HepG2 (cell line): ENCODE results near the gene COX7A2L. TPM values are rescaled to one million over a fixed set of nuclear protein-coding genes. Genes with fewer than 3 reads are reported as not detected.
A peak's percentile ranks its signal among the peaks of the same experiment; 100 is the strongest.

Experiments used
- GATA4 ChIP-seq: sonication (generic); IDR thresholded peaks from 2 replicates; pipeline ENCODE4 v1.6.1; 2016; ENCODE audit warnings: antibody characterized with exemption, low read depth, borderline replicate concordance
- KDM5B ChIP-seq: sonication (generic); formaldehyde crosslinking; IDR thresholded peaks from 2 replicates; pipeline ENCODE4 v1.4.0; 2020; ENCODE audit warnings: missing genetic modification reagents, mild to moderate bottlenecking, borderline replicate concordance
- MTF1 ChIP-seq: sonication (generic); formaldehyde crosslinking; IDR thresholded peaks from 2 replicates; pipeline ENCODE4 v1.5.0; 2020; ENCODE audit warnings: missing genetic modification reagents
- NFE2L2 ChIP-seq: fragments of 150-350 bp; IDR thresholded peaks from 2 replicates; pipeline ENCODE4 v1.6.1; 2014; ENCODE audit warnings: low read length
- NFIB ChIP-seq: sonication (generic); formaldehyde crosslinking; IDR thresholded peaks from 2 replicates; pipeline ENCODE4 v1.9.0; 2021; ENCODE audit warnings: missing genetic modification reagents, mild to moderate bottlenecking, borderline replicate concordance
- PHF5A ChIP-seq: IDR thresholded peaks from one replicate; pipeline ENCODE4 v1.6.1; 2018; ENCODE audit warnings: low read depth, missing genetic modification reagents; ENCODE audit not compliant: unreplicated experiment
- RXRA ChIP-seq: sonication (generic); formaldehyde crosslinking; IDR thresholded peaks from 2 replicates; pipeline ENCODE4 v1.5.1; 2020; ENCODE audit warnings: missing genetic modification reagents
- SALL1 ChIP-seq: sonication (generic); formaldehyde crosslinking; IDR thresholded peaks from 2 replicates; pipeline ENCODE4 v1.8.0; 2022; ENCODE audit warnings: mild to moderate bottlenecking, missing genetic modification reagents
- SP5 ChIP-seq: IDR thresholded peaks from 2 replicates; pipeline ENCODE4 v1.6.1; 2016; ENCODE audit warnings: low read depth, borderline replicate concordance
- ZNF121 ChIP-seq: sonication (generic); formaldehyde crosslinking; IDR thresholded peaks from 2 replicates; pipeline ENCODE4 v1.5.0; 2020; ENCODE audit warnings: mild to moderate bottlenecking, missing genetic modification reagents
- ZNF253 ChIP-seq: sonication (generic); formaldehyde crosslinking; IDR thresholded peaks from 2 replicates; pipeline ENCODE4 v1.8.0; 2022; ENCODE audit warnings: mild to moderate bottlenecking, missing genetic modification reagents, borderline replicate concordance
- ZNF547 ChIP-seq: sonication (generic); formaldehyde crosslinking; IDR thresholded peaks from 2 replicates; pipeline ENCODE4 v1.5.1; 2020; ENCODE audit warnings: mild to moderate bottlenecking, missing genetic modification reagents
- ZNF549 ChIP-seq: sonication (generic); formaldehyde crosslinking; IDR thresholded peaks from 2 replicates; pipeline ENCODE4 v1.5.0; 2020; ENCODE audit warnings: missing genetic modification reagents
- ZNF589 ChIP-seq: sonication (generic); formaldehyde crosslinking; conservative IDR thresholded peaks from 2 replicates; pipeline ENCODE4 v1.8.0; 2022; ENCODE audit warnings: mild to moderate bottlenecking, moderate library complexity, missing genetic modification reagents
- ZNF768 ChIP-seq: sonication (generic); formaldehyde crosslinking; IDR thresholded peaks from 2 replicates; pipeline ENCODE4 v1.4.0; 2020; ENCODE audit warnings: missing genetic modification reagents
- polyA plus RNA-seq, 8 experiments: library from polyadenylated mRNA; depleted of rRNA in 3 of 8; stranded (reverse) in 7 of 8; unstranded in 1 of 8; fragments of >200 nt; fragmentation: Illumina TruSeq in 4 of 8; extraction: Trizol in 4 of 8; gene quantifications; 2 replicates each; pipeline versions ENCODE4 v1.2.1 to v1.2.3, GENCODE V29; 2011 to 2016; ENCODE audit warnings: low read depth in 4 of 8, missing spikeins in 1 of 8, mixed read lengths in 1 of 8; ENCODE audit not compliant: insufficient read depth in 1 of 8
- total RNA-seq, 5 experiments: library from RNA; depleted of rRNA; stranded (reverse); fragments of >200 nt; fragmentation: Illumina TruSeq; extraction: Trizol; gene quantifications; 2 replicates each; pipeline ENCODE4 v1.2.3, GENCODE V29; 2016; ENCODE audit warnings: low read depth in 1 of 5
- TF ChIP-seq, protein P1 (sequence below): sonication (generic); formaldehyde crosslinking; IDR thresholded peaks from 2 replicates; pipeline ENCODE4 v1.4.0; 2020; ENCODE audit warnings: low read depth, mild to moderate bottlenecking, missing genetic modification reagents
- TF ChIP-seq, protein P2 (sequence below): sonication (generic); formaldehyde crosslinking; IDR thresholded peaks from 2 replicates; pipeline ENCODE4 v1.4.0; 2020; ENCODE audit warnings: missing genetic modification reagents
- TF ChIP-seq, protein P3 (sequence below), 2 experiments: sonication (generic) in 1 of 2; formaldehyde crosslinking in 1 of 2; IDR thresholded peaks; 2 replicates each; pipeline versions ENCODE4 v1.6.1 to v1.9.0; 2014 to 2022; ENCODE audit warnings: antibody characterized with exemption in 1 of 2, borderline replicate concordance in 1 of 2, inconsistent platforms in 1 of 2, low read depth in 1 of 2, missing genetic modification reagents in 1 of 2
- TF ChIP-seq, protein P4 (sequence below): sonication (generic); formaldehyde crosslinking; IDR thresholded peaks from 2 replicates; pipeline ENCODE4 v1.5.0; 2020; ENCODE audit warnings: missing genetic modification reagents

Gene COX7A2L
- total and polyA plus RNA-seq, 2 of the 13 experiments (the other 11 are each of a cell fraction or from before 2014, with no cell fraction given) = 155 to 201 TPM

DNA sequence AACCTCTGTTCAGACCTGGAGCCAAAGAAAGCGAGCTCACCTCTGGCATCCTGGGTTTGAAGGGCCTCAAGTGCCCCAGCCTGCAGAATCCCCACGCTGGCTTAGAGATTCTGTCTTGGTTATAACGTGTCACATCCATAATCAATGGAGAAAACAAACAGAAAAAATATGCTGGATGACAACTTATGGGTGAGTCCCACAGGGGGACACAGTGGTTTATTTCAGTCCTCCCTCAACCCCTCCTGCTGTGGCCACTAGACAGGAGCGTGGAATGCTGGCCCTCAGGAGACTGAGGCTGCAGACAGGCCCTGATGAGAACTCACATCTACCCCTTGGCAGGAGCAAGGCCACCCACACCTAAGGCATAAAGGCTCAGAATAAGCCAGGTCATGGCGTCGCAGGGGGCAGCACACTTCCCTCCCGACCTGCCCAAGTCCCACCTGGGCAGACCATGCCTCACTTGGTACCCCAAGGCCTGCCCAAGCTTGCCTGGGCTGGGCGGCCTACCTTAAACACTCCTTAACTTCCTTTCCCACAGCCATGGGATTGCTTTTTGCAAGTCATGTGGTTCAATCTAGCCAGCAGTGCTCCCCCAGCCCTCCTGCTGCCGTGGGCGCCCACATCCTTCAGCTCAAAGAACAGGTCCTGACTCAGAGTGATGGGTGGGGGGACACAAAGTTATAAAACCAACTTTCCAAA lies 19.9 kb downstream of the COX7A2L start (continued):
- TF ChIP-seq, protein P1, sequence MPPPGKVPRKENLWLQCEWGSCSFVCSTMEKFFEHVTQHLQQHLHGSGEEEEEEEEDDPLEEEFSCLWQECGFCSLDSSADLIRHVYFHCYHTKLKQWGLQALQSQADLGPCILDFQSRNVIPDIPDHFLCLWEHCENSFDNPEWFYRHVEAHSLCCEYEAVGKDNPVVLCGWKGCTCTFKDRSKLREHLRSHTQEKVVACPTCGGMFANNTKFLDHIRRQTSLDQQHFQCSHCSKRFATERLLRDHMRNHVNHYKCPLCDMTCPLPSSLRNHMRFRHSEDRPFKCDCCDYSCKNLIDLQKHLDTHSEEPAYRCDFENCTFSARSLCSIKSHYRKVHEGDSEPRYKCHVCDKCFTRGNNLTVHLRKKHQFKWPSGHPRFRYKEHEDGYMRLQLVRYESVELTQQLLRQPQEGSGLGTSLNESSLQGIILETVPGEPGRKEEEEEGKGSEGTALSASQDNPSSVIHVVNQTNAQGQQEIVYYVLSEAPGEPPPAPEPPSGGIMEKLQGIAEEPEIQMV (CRISPR knock-in tag) = 0 out of 2 replicates have a peak, but pooled peaks have one; percentile 9
- TF ChIP-seq, protein P2, sequence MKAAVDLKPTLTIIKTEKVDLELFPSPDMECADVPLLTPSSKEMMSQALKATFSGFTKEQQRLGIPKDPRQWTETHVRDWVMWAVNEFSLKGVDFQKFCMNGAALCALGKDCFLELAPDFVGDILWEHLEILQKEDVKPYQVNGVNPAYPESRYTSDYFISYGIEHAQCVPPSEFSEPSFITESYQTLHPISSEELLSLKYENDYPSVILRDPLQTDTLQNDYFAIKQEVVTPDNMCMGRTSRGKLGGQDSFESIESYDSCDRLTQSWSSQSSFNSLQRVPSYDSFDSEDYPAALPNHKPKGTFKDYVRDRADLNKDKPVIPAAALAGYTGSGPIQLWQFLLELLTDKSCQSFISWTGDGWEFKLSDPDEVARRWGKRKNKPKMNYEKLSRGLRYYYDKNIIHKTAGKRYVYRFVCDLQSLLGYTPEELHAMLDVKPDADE (CRISPR knock-in tag) = 0 out of 2 replicates have a peak, but pooled peaks have one; percentile 15
- no peak for TF ChIP-seq MTF1 (CRISPR knock-in tag)
- no peak for TF ChIP-seq GATA4
- peak; percentile 35; the same call in 1 of the 2 replicates for TF ChIP-seq ZNF768 (CRISPR knock-in tag)
- TF ChIP-seq SALL1 = peak; percentile 17; the same call in 1 of the 2 replicates
- TF ChIP-seq RXRA (CRISPR knock-in tag) = peak; percentile 24; the same call in 1 of the 2 replicates
- 0 out of 2 replicates have a peak, but pooled peaks have one; percentile 13 for TF ChIP-seq ZNF589 (CRISPR knock-in tag)
- TF ChIP-seq NFIB (CRISPR knock-in tag) = 0 out of 2 replicates have a peak, but pooled peaks have one; percentile 73
- TF ChIP-seq, protein P3, sequence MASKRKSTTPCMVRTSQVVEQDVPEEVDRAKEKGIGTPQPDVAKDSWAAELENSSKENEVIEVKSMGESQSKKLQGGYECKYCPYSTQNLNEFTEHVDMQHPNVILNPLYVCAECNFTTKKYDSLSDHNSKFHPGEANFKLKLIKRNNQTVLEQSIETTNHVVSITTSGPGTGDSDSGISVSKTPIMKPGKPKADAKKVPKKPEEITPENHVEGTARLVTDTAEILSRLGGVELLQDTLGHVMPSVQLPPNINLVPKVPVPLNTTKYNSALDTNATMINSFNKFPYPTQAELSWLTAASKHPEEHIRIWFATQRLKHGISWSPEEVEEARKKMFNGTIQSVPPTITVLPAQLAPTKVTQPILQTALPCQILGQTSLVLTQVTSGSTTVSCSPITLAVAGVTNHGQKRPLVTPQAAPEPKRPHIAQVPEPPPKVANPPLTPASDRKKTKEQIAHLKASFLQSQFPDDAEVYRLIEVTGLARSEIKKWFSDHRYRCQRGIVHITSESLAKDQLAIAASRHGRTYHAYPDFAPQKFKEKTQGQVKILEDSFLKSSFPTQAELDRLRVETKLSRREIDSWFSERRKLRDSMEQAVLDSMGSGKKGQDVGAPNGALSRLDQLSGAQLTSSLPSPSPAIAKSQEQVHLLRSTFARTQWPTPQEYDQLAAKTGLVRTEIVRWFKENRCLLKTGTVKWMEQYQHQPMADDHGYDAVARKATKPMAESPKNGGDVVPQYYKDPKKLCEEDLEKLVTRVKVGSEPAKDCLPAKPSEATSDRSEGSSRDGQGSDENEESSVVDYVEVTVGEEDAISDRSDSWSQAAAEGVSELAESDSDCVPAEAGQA (IDR thresholded peaks at IDR 0.05; ENCODE audit: low read depth) = no peak
- TF ChIP-seq, protein P3 (CRISPR knock-in tag; IDR thresholded peaks at IDR 0.05; ENCODE audit: borderline replicate concordance) = peak; percentile 67; the same call in 1 of the 2 replicates
- TF ChIP-seq SP5 (CRISPR knock-in tag) = no peak
- TF ChIP-seq, protein P4, sequence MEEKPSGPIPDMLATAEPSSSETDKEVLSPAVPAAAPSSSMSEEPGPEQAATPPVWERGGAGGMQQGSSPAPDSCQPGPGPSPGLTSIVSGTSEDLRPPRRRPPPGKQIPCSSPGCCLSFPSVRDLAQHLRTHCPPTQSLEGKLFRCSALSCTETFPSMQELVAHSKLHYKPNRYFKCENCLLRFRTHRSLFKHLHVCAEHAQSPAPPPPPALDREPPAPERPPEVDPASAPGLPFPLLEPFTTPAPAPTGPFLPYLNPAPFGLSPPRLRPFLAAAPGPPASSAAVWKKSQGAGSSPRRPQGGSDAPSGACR = no peak
- TF ChIP-seq ZNF121 = no peak
- peak; percentile 58; the same call in 1 of the 2 replicates for TF ChIP-seq NFE2L2
- TF ChIP-seq ZNF547 (CRISPR knock-in tag) = peak; percentile 80; the same call in 1 of the 2 replicates
- TF ChIP-seq PHF5A (CRISPR knock-in tag) = peak; percentile 33
- peak; percentile 51; the same call in 1 of the 2 replicates for TF ChIP-seq KDM5B (CRISPR knock-in tag)
- TF ChIP-seq ZNF253 (CRISPR knock-in tag) = 0 out of 2 replicates have a peak, but pooled peaks have one; percentile 36
- TF ChIP-seq ZNF549 (CRISPR knock-in tag) = no peak
